H9 (cell line): ENCODE results near the gene C1orf226. TPM values are rescaled to one million over a fixed set of nuclear protein-coding genes. Genes with fewer than 3 reads are reported as not detected.

ENCODE experiments used
- DNase-seq: peaks from one replicate; pipeline ENCODE4 v3.0.0-alpha.2; 2017
- H2AFZ ChIP-seq: one replicate; pipeline ENCODE4 v1.6.1; 2013; ENCODE audit warnings: mild to moderate bottlenecking, low read length, control low read depth, moderate library complexity
- H2AK5ac ChIP-seq: 2 replicates; pipeline ENCODE4 v1.6.1; 2013; ENCODE audit warnings: low read length, control low read depth, mixed read lengths; ENCODE audit not compliant: insufficient read length
- H2BK120ac ChIP-seq: one replicate; pipeline ENCODE4 v1.6.1; 2013; ENCODE audit warnings: low read depth, mild to moderate bottlenecking, low read length, control low read depth, inconsistent platforms; ENCODE audit not compliant: poor library complexity, severe bottlenecking
- H2BK12ac ChIP-seq: 2 replicates; pipeline ENCODE4 v1.6.1; 2013; ENCODE audit warnings: low read length, control low read depth, mixed read lengths, low read depth; ENCODE audit not compliant: insufficient read length
- H2BK15ac ChIP-seq: 2 replicates; pipeline ENCODE4 v1.6.1; 2013; ENCODE audit warnings: low read depth, low read length, control low read depth
- H2BK20ac ChIP-seq: one replicate; pipeline ENCODE4 v1.6.1; 2013; ENCODE audit warnings: low read depth, mild to moderate bottlenecking, low read length, control low read depth, inconsistent platforms; ENCODE audit not compliant: poor library complexity, severe bottlenecking
- H2BK5ac ChIP-seq: 2 replicates; pipeline ENCODE4 v1.6.1; 2013; ENCODE audit warnings: low read length, control low read depth, mixed read lengths; ENCODE audit not compliant: insufficient read length
- H3K14ac ChIP-seq: 2 replicates; pipeline ENCODE4 v1.6.1; 2013; ENCODE audit warnings: low read length, control low read depth; ENCODE audit not compliant: insufficient read depth
- H3K18ac ChIP-seq: 2 replicates; pipeline ENCODE4 v1.6.1; 2013; ENCODE audit warnings: low read depth, mild to moderate bottlenecking, mixed read lengths, low read length, control low read depth; ENCODE audit not compliant: insufficient read length
- H3K23ac ChIP-seq: 2 replicates; pipeline ENCODE4 v1.6.1; 2013; ENCODE audit warnings: low read length, control low read depth, mixed read lengths, low read depth; ENCODE audit not compliant: insufficient read length
- H3K23me2 ChIP-seq: 2 replicates; pipeline ENCODE4 v1.6.1; 2013; ENCODE audit warnings: low read depth, mild to moderate bottlenecking, mixed read lengths, low read length, control low read depth; ENCODE audit not compliant: insufficient read length, poor library complexity, severe bottlenecking
- H3K27ac ChIP-seq: 2 replicates; pipeline ENCODE4 v1.5.1; 2013; ENCODE audit warnings: low read length, control low read depth, mixed read lengths, low read depth; ENCODE audit not compliant: insufficient read length
- H3K27me3 ChIP-seq: 2 replicates; pipeline ENCODE4 v1.6.1; 2013; ENCODE audit warnings: low read length, control low read depth, inconsistent platforms; ENCODE audit not compliant: insufficient read depth
- H3K4ac ChIP-seq: 2 replicates; pipeline ENCODE4 v1.6.1; 2013; ENCODE audit warnings: low read depth, mild to moderate bottlenecking, control low read depth, inconsistent platforms, low read length, moderate library complexity
- H3K4me1 ChIP-seq: 2 replicates; pipeline ENCODE4 v1.6.1; 2013; ENCODE audit warnings: low read length, control low read depth, inconsistent platforms; ENCODE audit not compliant: insufficient read depth
- H3K4me2 ChIP-seq: 2 replicates; pipeline ENCODE4 v1.6.1; 2013; ENCODE audit warnings: low read length, control low read depth, mixed read lengths; ENCODE audit not compliant: insufficient read length, insufficient read depth
- H3K56ac ChIP-seq: 2 replicates; pipeline ENCODE4 v1.6.1; 2013; ENCODE audit warnings: low read depth, mild to moderate bottlenecking, mixed read lengths, low read length, control low read depth; ENCODE audit not compliant: insufficient read length
- H3K79me1 ChIP-seq: 2 replicates; pipeline ENCODE4 v1.6.1; 2013; ENCODE audit warnings: low read depth, mild to moderate bottlenecking, moderate library complexity, low read length, control low read depth, inconsistent platforms; ENCODE audit not compliant: insufficient read depth, poor library complexity, severe bottlenecking
- H3K79me2 ChIP-seq: 2 replicates; pipeline ENCODE4 v1.6.1; 2013; ENCODE audit warnings: low read length, control low read depth, inconsistent platforms; ENCODE audit not compliant: insufficient read depth
- H3K9ac ChIP-seq: 2 replicates; pipeline ENCODE4 v1.6.1; 2013; ENCODE audit warnings: low read length, control low read depth, mixed read lengths; ENCODE audit not compliant: insufficient read length; ENCODE audit errors: extremely low read depth
- H3K9me3 ChIP-seq: one replicate; pipeline ENCODE4 v1.6.1; 2013; ENCODE audit warnings: low read depth, low read length, inconsistent platforms; ENCODE audit not compliant: control insufficient read depth
- H3T11ph ChIP-seq: one replicate; pipeline ENCODE4 v1.6.1; 2013; ENCODE audit warnings: mild to moderate bottlenecking, low read length, control low read depth, inconsistent platforms
- H4K20me1 ChIP-seq: one replicate; pipeline ENCODE4 v1.6.1; 2013; ENCODE audit not compliant: control insufficient read depth, insufficient read length, insufficient read depth
- H4K5ac ChIP-seq: 2 replicates; pipeline ENCODE4 v1.6.1; 2013; ENCODE audit warnings: low read depth, mild to moderate bottlenecking, mixed read lengths, low read length, control low read depth; ENCODE audit not compliant: insufficient read length
- H4K8ac ChIP-seq: replicated peaks from 2 replicates; pipeline ENCODE4 v1.6.1; 2013; ENCODE audit warnings: low read length, control low read depth, mixed read lengths, low read depth; ENCODE audit not compliant: insufficient read length
- H4K91ac ChIP-seq: 2 replicates; pipeline ENCODE4 v1.6.1; 2013; ENCODE audit warnings: low read depth, mild to moderate bottlenecking, moderate library complexity, mixed read lengths, low read length, control low read depth; ENCODE audit not compliant: insufficient read length
- H3K27ac Mint-ChIP-seq, 3 experiments: 2 replicates in 2 of 3; 3 replicates in 1 of 3; pipeline ENCODE4 v1.8.0; 2020 to 2021; ENCODE audit warnings: mixed read lengths in 3 of 3, mild to moderate bottlenecking in 1 of 3, moderate library complexity in 1 of 3
- H3K27me3 Mint-ChIP-seq: 2 replicates; pipeline ENCODE4 v1.8.0; 2021; ENCODE audit warnings: low read depth, mild to moderate bottlenecking, moderate library complexity, mixed read lengths
- H3K36me3 Mint-ChIP-seq, 3 experiments: 2 replicates in 2 of 3; 3 replicates in 1 of 3; pipeline ENCODE4 v1.8.0; 2020 to 2021; ENCODE audit warnings: low read depth in 3 of 3, mixed read lengths in 3 of 3; ENCODE audit not compliant: insufficient read depth in 1 of 3
- H3K4me1 Mint-ChIP-seq, 2 experiments: 2 replicates each; pipeline ENCODE4 v1.8.0; 2020; ENCODE audit warnings: mixed read lengths in 2 of 2
- H3K4me3 Mint-ChIP-seq, 2 experiments: 2 replicates in 1 of 2; 3 replicates in 1 of 2; pipeline ENCODE4 v1.8.0; 2020 to 2021; ENCODE audit warnings: mild to moderate bottlenecking in 2 of 2, mixed read lengths in 2 of 2, moderate library complexity in 1 of 2
- H3K9me3 Mint-ChIP-seq, 2 experiments: 2 replicates in 1 of 2; 3 replicates in 1 of 2; pipeline ENCODE4 v1.8.0; 2020; ENCODE audit warnings: mild to moderate bottlenecking in 2 of 2, mixed read lengths in 2 of 2, moderate library complexity in 1 of 2
- CTCF ChIP-seq: fragments of 200-600 bp; sonication (generic); conservative IDR thresholded peaks from 3 replicates; pipeline ENCODE4 v1.8.0; 2021; ENCODE audit warnings: antibody characterized with exemption, mild to moderate bottlenecking
- WGBS: extraction: QIAGEN DNeasy Blood & Tissue Kit; methylation state at CpG from one replicate; pipeline ENCODE4 v1.1.7; 2013; ENCODE audit warnings: missing lambda C conversion rate, low lambda C conversion rate, mixed read lengths; ENCODE audit not compliant: insufficient read length; ENCODE audit errors: extremely low coverage; 5-methylcytosine and 5-hydroxymethylcytosine counted together
- total RNA-seq: library from RNA; stranded (reverse); gene quantifications from 2 replicates; pipeline ENCODE4 v1.2.1, GENCODE V29; 2021

C1orf226 gene
- total RNA-seq, 1 experiment from 2014 or later, result 11.5 TPM

DNA sequence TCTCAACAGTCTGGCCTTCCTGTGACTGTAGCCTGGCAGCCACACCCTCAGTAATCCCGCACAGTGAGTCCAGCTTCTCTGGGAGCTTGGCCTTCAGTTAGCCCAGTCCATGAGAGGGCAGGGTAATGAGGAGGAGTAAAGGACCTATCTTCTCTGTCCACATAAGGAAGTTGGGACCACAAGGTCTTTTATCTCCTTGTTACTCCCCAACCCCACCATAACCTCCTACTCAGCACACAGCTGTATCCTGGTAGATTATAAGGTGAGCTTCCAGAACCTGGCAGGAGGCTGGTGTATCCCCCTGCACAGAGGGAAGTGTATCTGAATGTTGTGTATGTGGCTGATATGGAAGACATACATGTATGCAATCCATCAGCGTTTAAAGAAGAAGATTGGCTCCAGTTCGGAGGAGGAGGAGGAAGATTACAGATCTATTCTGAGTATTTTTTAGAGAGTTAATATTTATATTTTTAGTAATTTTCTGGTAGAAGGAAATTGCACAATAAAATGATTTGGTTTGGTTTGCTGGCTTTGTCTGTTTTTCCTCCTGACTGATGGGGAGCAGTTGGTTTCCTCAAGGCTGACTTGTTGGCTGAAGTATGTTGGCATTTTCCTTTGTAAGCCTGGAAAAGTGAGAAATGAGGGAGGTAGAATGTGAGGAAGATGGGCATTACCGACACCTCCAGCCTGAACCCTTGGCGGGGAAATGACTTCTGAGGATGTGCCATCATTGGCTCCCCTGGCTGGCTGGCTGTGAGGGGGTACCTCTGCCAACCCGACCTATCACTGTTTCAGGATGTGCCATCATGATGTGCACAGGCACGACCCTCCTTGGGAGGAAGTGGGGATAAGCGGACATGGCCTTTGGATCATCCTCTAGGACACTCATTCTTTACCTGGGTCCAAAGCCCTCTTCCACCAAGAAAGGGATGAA is 5.0 kb downstream of the C1orf226 start:
- Histone ChIP-seq H3K4ac (no peak overlapping the region), H3K23ac (no peak overlapping the region), H3K79me2 (no peaks in the 10 kb centered on the region), H3K4me1 (no peaks in the 10 kb centered on the region), H2BK12ac (no peak overlapping the region), H4K91ac (no peak overlapping the region), H3K79me1 (no peaks in the 10 kb centered on the region), H3K27ac (no peak overlapping the region), H4K5ac (no peak overlapping the region), H2BK20ac (no peak overlapping the region), H3K23me2 (no peaks in the 10 kb centered on the region), H2BK5ac (no peak overlapping the region), H3K18ac (no peak overlapping the region), H3K27me3 (no peaks in the 10 kb centered on the region), H2BK15ac (no peak overlapping the region), H2AFZ (no peak overlapping the region), H3K9me3 (no peaks in the 10 kb centered on the region), H3K4me2 (no peak overlapping the region), H3T11ph (no peak overlapping the region), H4K8ac (no peak overlapping the region), H2BK120ac (no peak overlapping the region), H3K14ac (no peak overlapping the region), H4K20me1 (no peaks in the 10 kb centered on the region), H2AK5ac (no peak overlapping the region), H3K56ac (no peak overlapping the region), H3K9ac (no peak overlapping the region)
- no peak overlapping the region for H3K27ac Mint-ChIP-seq
- peaks cover 8 to 23% (median 18%) of the 10 kb centered on the region in 3 experiments; a peak in 6 of 7 replicates for H3K36me3 Mint-ChIP-seq
- peaks cover 29 to 34% of the 10 kb centered on the region in 2 experiments for H3K4me1 Mint-ChIP-seq
- no peaks in the 10 kb centered on the region for H3K9me3 Mint-ChIP-seq
- WGBS, result no CpG with 5 or more reads among the region's 8 CpGs
- no peak overlapping the region for H3K4me3 Mint-ChIP-seq
- DNase-seq, result no peak
- TF ChIP-seq CTCF, result no peak
- no peaks in the 10 kb centered on the region; the same call in none of the 2 replicates for H3K27me3 Mint-ChIP-seq
